HUES48 (cell line): ENCODE data around the gene IRF2BP1.

Source experiments
- H3K27ac ChIP-seq: one replicate; pipeline ENCODE4 v1.7.0; 2013; ENCODE audit warnings: low read depth, low read length, inconsistent platforms
- H3K27me3 ChIP-seq: 2 replicates; pipeline ENCODE4 v1.6.1; 2013; ENCODE audit warnings: mild to moderate bottlenecking, low read length; ENCODE audit not compliant: control insufficient read depth, insufficient read depth
- H3K36me3 ChIP-seq: 2 replicates; pipeline ENCODE4 v1.6.1; 2013; ENCODE audit warnings: low read length; ENCODE audit not compliant: control insufficient read depth, insufficient read depth
- H3K4me1 ChIP-seq: 2 replicates; pipeline ENCODE4 v1.6.1; 2013; ENCODE audit warnings: mild to moderate bottlenecking, low read length; ENCODE audit not compliant: control insufficient read depth, insufficient read depth
- H3K4me3 ChIP-seq: 2 replicates; pipeline ENCODE4 v1.5.1; 2013; ENCODE audit warnings: mild to moderate bottlenecking, low read depth, low read length
- H3K9ac ChIP-seq: 2 replicates; pipeline ENCODE4 v1.6.1; 2013; ENCODE audit warnings: mild to moderate bottlenecking, low read depth, low read length, moderate library complexity
- H3K9me3 ChIP-seq: 2 replicates; pipeline ENCODE4 v1.6.1; 2013; ENCODE audit warnings: low read length; ENCODE audit not compliant: control insufficient read depth, insufficient read depth

IRF2BP1 gene

GRCh38 chr19:45885556-45886426, at the start of gene IRF2BP1:
IRF2BP1 (minus strand) TSS chr19:45886141; CDS start chr19:45885774, 367 bp downstream.
- no peaks in the 10 kb centered on the region for H3K9me3 ChIP-seq
- no peaks in the 10 kb centered on the region for H3K36me3 ChIP-seq
- H3K4me1 ChIP-seq = peaks cover 17% of the 10 kb centered on the region
- H3K27ac ChIP-seq = peak within 1 kb of the TSS; percentile 93
- peak within 1 kb of the TSS; percentile 81 for H3K9ac ChIP-seq
- H3K27me3 ChIP-seq = no peaks in the 10 kb centered on the region
- H3K4me3 ChIP-seq = peak within 1 kb of the TSS; percentile 83

GRCh38 chr19:45935267-45935666, 49.3 kb upstream of the IRF2BP1 start:
- Histone ChIP-seq H3K9me3 (no peaks in the 10 kb centered on the region), H3K9ac (no peak overlapping the region), H3K27ac (no peak overlapping the region), H3K4me1 (no peaks in the 10 kb centered on the region), H3K4me3 (no peak overlapping the region), H3K36me3 (no peaks in the 10 kb centered on the region), H3K27me3 (peaks cover 3% of the 10 kb centered on the region; the same call in 1 of the 2 replicates)

- Histone ChIP-seq H3K36me3 (no peaks in the 10 kb centered on the region), H3K4me3 (no peak overlapping the region), H3K9ac (no peak overlapping the region), H3K27me3 (peaks cover 3% of the 10 kb centered on the region; the same call in 1 of the 2 replicates), H3K4me1 (no peaks in the 10 kb centered on the region), H3K27ac (no peak overlapping the region), H3K9me3 (no peaks in the 10 kb centered on the region)
These were observed 48.8 kb upstream of the IRF2BP1 start for GRCh38 chr19:45934551-45935230.

- H3K9ac ChIP-seq = no peak overlapping the region
- H3K9me3 ChIP-seq = no peaks in the 10 kb centered on the region
- H3K27me3 ChIP-seq = peaks cover 10% of the 10 kb centered on the region; the same call in 1 of the 2 replicates
- H3K4me3 ChIP-seq = no peak overlapping the region
- no peaks in the 10 kb centered on the region for H3K36me3 ChIP-seq
- no peak overlapping the region for H3K27ac ChIP-seq
- no peaks in the 10 kb centered on the region for H3K4me1 ChIP-seq
These were observed 47.8 kb upstream of the IRF2BP1 start for GRCh38 chr19:45933759-45934158.

GRCh38 chr19:45931055-45931454, 45.1 kb upstream of the IRF2BP1 start:
- Histone ChIP-seq H3K27me3 (peaks cover 19% of the 10 kb centered on the region), H3K9me3 (no peaks in the 10 kb centered on the region), H3K9ac (no peak overlapping the region), H3K4me3 (no peak overlapping the region), H3K4me1 (0 out of 2 replicates have a peak, but pooled peaks cover 4% of the 10 kb centered on the region), H3K36me3 (no peaks in the 10 kb centered on the region), H3K27ac (no peak overlapping the region)

- no peak overlapping the region for H3K4me3 ChIP-seq
- no peaks in the 10 kb centered on the region for H3K9me3 ChIP-seq
- no peaks in the 10 kb centered on the region for H3K36me3 ChIP-seq
- H3K4me1 ChIP-seq = 0 out of 2 replicates have a peak, but pooled peaks cover 4% of the 10 kb centered on the region
- H3K27ac ChIP-seq = no peak overlapping the region
- H3K27me3 ChIP-seq = peaks cover 19% of the 10 kb centered on the region
- H3K9ac ChIP-seq = no peak overlapping the region
These were observed 43.3 kb upstream of the IRF2BP1 start for GRCh38 chr19:45929247-45929646.

GRCh38 chr19:45927565-45928261, 41.8 kb upstream of the IRF2BP1 start:
- Histone ChIP-seq H3K27me3 (peaks cover 19% of the 10 kb centered on the region), H3K9ac (peak overlapping the region; percentile 43), H3K36me3 (no peaks in the 10 kb centered on the region), H3K4me3 (peak overlapping the region; percentile 56), H3K9me3 (no peaks in the 10 kb centered on the region), H3K27ac (peak overlapping the region; percentile 35), H3K4me1 (0 out of 2 replicates have a peak, but pooled peaks cover 4% of the 10 kb centered on the region)

- no peak overlapping the region for H3K9ac ChIP-seq
- H3K36me3 ChIP-seq = no peaks in the 10 kb centered on the region
- H3K27me3 ChIP-seq = peaks cover 16% of the 10 kb centered on the region
- 0 out of 2 replicates have a peak, but pooled peaks cover 4% of the 10 kb centered on the region for H3K4me1 ChIP-seq
- H3K4me3 ChIP-seq = no peak overlapping the region
- H3K27ac ChIP-seq = no peak overlapping the region
- H3K9me3 ChIP-seq = no peaks in the 10 kb centered on the region
These were observed 39.0 kb upstream of the IRF2BP1 start for GRCh38 chr19:45924891-45925447.

- Histone ChIP-seq H3K4me1 (no peaks in the 10 kb centered on the region), H3K27me3 (no peaks in the 10 kb centered on the region), H3K4me3 (no peak overlapping the region), H3K9ac (no peak overlapping the region), H3K27ac (no peak overlapping the region), H3K9me3 (no peaks in the 10 kb centered on the region), H3K36me3 (no peaks in the 10 kb centered on the region)
These were observed 36.3 kb upstream of the IRF2BP1 start for GRCh38 chr19:45922281-45922680.

- H3K36me3 ChIP-seq = no peaks in the 10 kb centered on the region
- H3K9me3 ChIP-seq = no peaks in the 10 kb centered on the region
- no peaks in the 10 kb centered on the region for H3K27me3 ChIP-seq
- H3K27ac ChIP-seq = no peak overlapping the region
- no peak overlapping the region for H3K4me3 ChIP-seq
- H3K4me1 ChIP-seq = no peaks in the 10 kb centered on the region
- H3K9ac ChIP-seq = no peak overlapping the region
These were observed 34.5 kb upstream of the IRF2BP1 start for GRCh38 chr19:45920458-45920857.
